ELR (cell line): ENCODE measurements around the gene SUMO1.
A peak's percentile ranks its signal among the peaks of the same experiment; 100 is the strongest.
"Not testable (repeated sequence)": the region's sequence is repeated elsewhere in the genome, so short reads cannot be mapped to it uniquely, and the experiment has no call there.

ENCODE experiments used
- DNase-seq: peaks from one replicate; pipeline ENCODE4 v3.0.0-alpha.2; 2015; ENCODE audit warnings: low read depth

The SUMO1 gene

GRCh38 chr2:202238234-202239197 is at the start of gene SUMO1:
Gene SUMO1, minus strand, starts transcription at chr2:202238597. Its CDS starts 146 bp downstream, at chr2:202238451.
- DNase-seq: peak; percentile 91

- DNase-seq: no peak
Measured at GRCh38 chr2:202286595-202286994, 48.2 kb upstream of the SUMO1 start.

- DNase-seq: peak; percentile 74
Measured at GRCh38 chr2:202278944-202279343, 40.5 kb upstream of the SUMO1 start.

- peak; percentile 79 for DNase-seq
Measured at GRCh38 chr2:202278036-202278760, 39.8 kb upstream of the SUMO1 start.

GRCh38 chr2:202276078-202276720 is 37.8 kb upstream of the SUMO1 start:
- DNase-seq: peak; percentile 96

GRCh38 chr2:202270487-202270886 is 32.1 kb upstream of the SUMO1 start:
- DNase-seq: no peak

GRCh38 chr2:202269585-202269984 is 31.2 kb upstream of the SUMO1 start:
- DNase-seq: peak; percentile 29

GRCh38 chr2:202267495-202267894 is 29.1 kb upstream of the SUMO1 start:
- DNase-seq: peak; percentile 47

- DNase-seq: peak; percentile 97
Measured at GRCh38 chr2:202265467-202266277, 27.3 kb upstream of the SUMO1 start, which contains the start of gene NOP58. Gene NOP58, plus strand, starts transcription at chr2:202265763. Its CDS starts 179 bp downstream, at chr2:202265942.

GRCh38 chr2:202261531-202261930 is 23.1 kb upstream of the SUMO1 start:
- DNase-seq: peak; percentile 43

- no peak for DNase-seq
Measured at GRCh38 chr2:202251494-202251893, 13.1 kb upstream of the SUMO1 start.

GRCh38 chr2:202249521-202250253 is 11.3 kb upstream of the SUMO1 start:
- peak; percentile 43 for DNase-seq

- not testable (repeated sequence) for DNase-seq
Measured at GRCh38 chr2:202247710-202248109, 9.3 kb upstream of the SUMO1 start.

- peak; percentile 76 for DNase-seq
Measured at GRCh38 chr2:202237787-202238233, 587 bp downstream of the SUMO1 start.

- peak; percentile 35 for DNase-seq
Measured at GRCh38 chr2:202221873-202222272, 16.5 kb downstream of the SUMO1 start.

- DNase-seq: peak; percentile 10
Measured at GRCh38 chr2:202215179-202215578, 23.2 kb downstream of the SUMO1 start.

GRCh38 chr2:202208526-202208925 is 29.9 kb downstream of the SUMO1 start:
- DNase-seq: no peak

- DNase-seq: no peak
Measured at GRCh38 chr2:202204855-202205254, 33.5 kb downstream of the SUMO1 start.

GRCh38 chr2:202203348-202203747 is 35.0 kb downstream of the SUMO1 start:
- DNase-seq: no peak
